H9 (cell line): ENCODE results near the gene LDB1. TPM values are rescaled to one million over a fixed set of nuclear protein-coding genes. Genes with fewer than 3 reads are reported as not detected.

Source experiments
- DNase-seq: peaks from one replicate; pipeline ENCODE4 v3.0.0-alpha.2; 2017
- H2AFZ ChIP-seq: one replicate; pipeline ENCODE4 v1.6.1; 2013; ENCODE audit warnings: mild to moderate bottlenecking, low read length, control low read depth, moderate library complexity
- H2AK5ac ChIP-seq: 2 replicates; pipeline ENCODE4 v1.6.1; 2013; ENCODE audit warnings: low read length, control low read depth, mixed read lengths; ENCODE audit not compliant: insufficient read length
- H2BK120ac ChIP-seq: one replicate; pipeline ENCODE4 v1.6.1; 2013; ENCODE audit warnings: low read depth, mild to moderate bottlenecking, low read length, control low read depth, inconsistent platforms; ENCODE audit not compliant: poor library complexity, severe bottlenecking
- H2BK12ac ChIP-seq: 2 replicates; pipeline ENCODE4 v1.6.1; 2013; ENCODE audit warnings: low read length, control low read depth, mixed read lengths, low read depth; ENCODE audit not compliant: insufficient read length
- H2BK15ac ChIP-seq: 2 replicates; pipeline ENCODE4 v1.6.1; 2013; ENCODE audit warnings: low read depth, low read length, control low read depth
- H2BK20ac ChIP-seq: one replicate; pipeline ENCODE4 v1.6.1; 2013; ENCODE audit warnings: low read depth, mild to moderate bottlenecking, low read length, control low read depth, inconsistent platforms; ENCODE audit not compliant: poor library complexity, severe bottlenecking
- H2BK5ac ChIP-seq: 2 replicates; pipeline ENCODE4 v1.6.1; 2013; ENCODE audit warnings: low read length, control low read depth, mixed read lengths; ENCODE audit not compliant: insufficient read length
- H3K14ac ChIP-seq: 2 replicates; pipeline ENCODE4 v1.6.1; 2013; ENCODE audit warnings: low read length, control low read depth; ENCODE audit not compliant: insufficient read depth
- H3K18ac ChIP-seq: 2 replicates; pipeline ENCODE4 v1.6.1; 2013; ENCODE audit warnings: low read depth, mild to moderate bottlenecking, mixed read lengths, low read length, control low read depth; ENCODE audit not compliant: insufficient read length
- H3K23ac ChIP-seq: 2 replicates; pipeline ENCODE4 v1.6.1; 2013; ENCODE audit warnings: low read length, control low read depth, mixed read lengths, low read depth; ENCODE audit not compliant: insufficient read length
- H3K23me2 ChIP-seq: 2 replicates; pipeline ENCODE4 v1.6.1; 2013; ENCODE audit warnings: low read depth, mild to moderate bottlenecking, mixed read lengths, low read length, control low read depth; ENCODE audit not compliant: insufficient read length, poor library complexity, severe bottlenecking
- H3K27ac ChIP-seq: 2 replicates; pipeline ENCODE4 v1.5.1; 2013; ENCODE audit warnings: low read length, control low read depth, mixed read lengths, low read depth; ENCODE audit not compliant: insufficient read length
- H3K27me3 ChIP-seq: 2 replicates; pipeline ENCODE4 v1.6.1; 2013; ENCODE audit warnings: low read length, control low read depth, inconsistent platforms; ENCODE audit not compliant: insufficient read depth
- H3K4ac ChIP-seq: 2 replicates; pipeline ENCODE4 v1.6.1; 2013; ENCODE audit warnings: low read depth, mild to moderate bottlenecking, control low read depth, inconsistent platforms, low read length, moderate library complexity
- H3K4me1 ChIP-seq: 2 replicates; pipeline ENCODE4 v1.6.1; 2013; ENCODE audit warnings: low read length, control low read depth, inconsistent platforms; ENCODE audit not compliant: insufficient read depth
- H3K4me2 ChIP-seq: 2 replicates; pipeline ENCODE4 v1.6.1; 2013; ENCODE audit warnings: low read length, control low read depth, mixed read lengths; ENCODE audit not compliant: insufficient read length, insufficient read depth
- H3K56ac ChIP-seq: 2 replicates; pipeline ENCODE4 v1.6.1; 2013; ENCODE audit warnings: low read depth, mild to moderate bottlenecking, mixed read lengths, low read length, control low read depth; ENCODE audit not compliant: insufficient read length
- H3K79me1 ChIP-seq: 2 replicates; pipeline ENCODE4 v1.6.1; 2013; ENCODE audit warnings: low read depth, mild to moderate bottlenecking, moderate library complexity, low read length, control low read depth, inconsistent platforms; ENCODE audit not compliant: insufficient read depth, poor library complexity, severe bottlenecking
- H3K79me2 ChIP-seq: 2 replicates; pipeline ENCODE4 v1.6.1; 2013; ENCODE audit warnings: low read length, control low read depth, inconsistent platforms; ENCODE audit not compliant: insufficient read depth
- H3K9ac ChIP-seq: 2 replicates; pipeline ENCODE4 v1.6.1; 2013; ENCODE audit warnings: low read length, control low read depth, mixed read lengths; ENCODE audit not compliant: insufficient read length; ENCODE audit errors: extremely low read depth
- H3K9me3 ChIP-seq: one replicate; pipeline ENCODE4 v1.6.1; 2013; ENCODE audit warnings: low read depth, low read length, inconsistent platforms; ENCODE audit not compliant: control insufficient read depth
- H3T11ph ChIP-seq: one replicate; pipeline ENCODE4 v1.6.1; 2013; ENCODE audit warnings: mild to moderate bottlenecking, low read length, control low read depth, inconsistent platforms
- H4K20me1 ChIP-seq: one replicate; pipeline ENCODE4 v1.6.1; 2013; ENCODE audit not compliant: control insufficient read depth, insufficient read length, insufficient read depth
- H4K5ac ChIP-seq: 2 replicates; pipeline ENCODE4 v1.6.1; 2013; ENCODE audit warnings: low read depth, mild to moderate bottlenecking, mixed read lengths, low read length, control low read depth; ENCODE audit not compliant: insufficient read length
- H4K8ac ChIP-seq: replicated peaks from 2 replicates; pipeline ENCODE4 v1.6.1; 2013; ENCODE audit warnings: low read length, control low read depth, mixed read lengths, low read depth; ENCODE audit not compliant: insufficient read length
- H4K91ac ChIP-seq: 2 replicates; pipeline ENCODE4 v1.6.1; 2013; ENCODE audit warnings: low read depth, mild to moderate bottlenecking, moderate library complexity, mixed read lengths, low read length, control low read depth; ENCODE audit not compliant: insufficient read length
- H3K27ac Mint-ChIP-seq, 3 experiments: 2 replicates in 2 of 3; 3 replicates in 1 of 3; pipeline ENCODE4 v1.8.0; 2020 to 2021; ENCODE audit warnings: mixed read lengths in 3 of 3, mild to moderate bottlenecking in 1 of 3, moderate library complexity in 1 of 3
- H3K27me3 Mint-ChIP-seq: 2 replicates; pipeline ENCODE4 v1.8.0; 2021; ENCODE audit warnings: low read depth, mild to moderate bottlenecking, moderate library complexity, mixed read lengths
- H3K36me3 Mint-ChIP-seq, 3 experiments: 2 replicates in 2 of 3; 3 replicates in 1 of 3; pipeline ENCODE4 v1.8.0; 2020 to 2021; ENCODE audit warnings: low read depth in 3 of 3, mixed read lengths in 3 of 3; ENCODE audit not compliant: insufficient read depth in 1 of 3
- H3K4me1 Mint-ChIP-seq, 2 experiments: 2 replicates each; pipeline ENCODE4 v1.8.0; 2020; ENCODE audit warnings: mixed read lengths in 2 of 2
- H3K4me3 Mint-ChIP-seq, 2 experiments: 2 replicates in 1 of 2; 3 replicates in 1 of 2; pipeline ENCODE4 v1.8.0; 2020 to 2021; ENCODE audit warnings: mild to moderate bottlenecking in 2 of 2, mixed read lengths in 2 of 2, moderate library complexity in 1 of 2
- H3K9me3 Mint-ChIP-seq, 2 experiments: 2 replicates in 1 of 2; 3 replicates in 1 of 2; pipeline ENCODE4 v1.8.0; 2020; ENCODE audit warnings: mild to moderate bottlenecking in 2 of 2, mixed read lengths in 2 of 2, moderate library complexity in 1 of 2
- CTCF ChIP-seq: fragments of 200-600 bp; sonication (generic); conservative IDR thresholded peaks from 3 replicates; pipeline ENCODE4 v1.8.0; 2021; ENCODE audit warnings: antibody characterized with exemption, mild to moderate bottlenecking
- WGBS: extraction: QIAGEN DNeasy Blood & Tissue Kit; methylation state at CpG from one replicate; pipeline ENCODE4 v1.1.7; 2013; ENCODE audit warnings: missing lambda C conversion rate, low lambda C conversion rate, mixed read lengths; ENCODE audit not compliant: insufficient read length; ENCODE audit errors: extremely low coverage; 5-methylcytosine and 5-hydroxymethylcytosine counted together
- total RNA-seq: library from RNA; stranded (reverse); gene quantifications from 2 replicates; pipeline ENCODE4 v1.2.1, GENCODE V29; 2021

LDB1 gene
- total RNA-seq, 1 experiment from 2014 or later = 80.5 TPM

GRCh38 chr10:102159051-102159597 is 39.0 kb upstream of the LDB1 start:
- peaks cover 3% of the 10 kb centered on the region; the same call in 1 of the 2 replicates for H3K27me3 Mint-ChIP-seq
- no peak overlapping the region for H3K4ac ChIP-seq
- no peaks in the 10 kb centered on the region; the same call in 1 of the 2 replicates for H3K4me1 ChIP-seq
- H3K9me3 ChIP-seq = no peaks in the 10 kb centered on the region
- no peak overlapping the region for H4K8ac ChIP-seq
- H3K4me3 Mint-ChIP-seq = no peak overlapping the region
- H3K27ac ChIP-seq = no peak overlapping the region
- DNase-seq = no peak
- H3K56ac ChIP-seq = no peak overlapping the region
- H4K5ac ChIP-seq = no peak overlapping the region
- H3K36me3 Mint-ChIP-seq = peaks cover 77 to 99% (median 90%) of the 10 kb centered on the region in 3 experiments
- H3K23me2 ChIP-seq = no peaks in the 10 kb centered on the region
- H2BK120ac ChIP-seq = no peak overlapping the region
- no peaks in the 10 kb centered on the region for H3K27me3 ChIP-seq
- whole genome bisulfite sequencing = no CpG with 5 or more reads among the region's 5 CpGs
- no peak overlapping the region for H2BK15ac ChIP-seq
- TF ChIP-seq CTCF = no peak
- no peak overlapping the region for H2BK20ac ChIP-seq
- no peak overlapping the region for H3K18ac ChIP-seq
- no peak overlapping the region for H3T11ph ChIP-seq
- no peak overlapping the region for H2AFZ ChIP-seq
- H4K20me1 ChIP-seq = no peaks in the 10 kb centered on the region
- peaks cover 7% of the 10 kb centered on the region for H3K79me1 ChIP-seq
- no peaks in the 10 kb centered on the region; a peak in 1 of 5 replicates for H3K9me3 Mint-ChIP-seq
- H3K23ac ChIP-seq = no peak overlapping the region
- H4K91ac ChIP-seq = no peak overlapping the region
- H3K27ac Mint-ChIP-seq = 0 out of 7 replicates have a peak overlapping the region, but pooled peaks of 1 of the 3 experiments have one; percentile 13
- no peak overlapping the region for H3K14ac ChIP-seq
- peaks cover 15% of the 10 kb centered on the region; the same call in 1 of the 2 replicates for H3K79me2 ChIP-seq
- H2BK12ac ChIP-seq = no peak overlapping the region
- H3K4me1 Mint-ChIP-seq = peaks cover 12 to 21% of the 10 kb centered on the region in 2 experiments
- no peak overlapping the region for H2AK5ac ChIP-seq
- H3K9ac ChIP-seq = no peak overlapping the region
- H3K4me2 ChIP-seq = no peak overlapping the region
- H2BK5ac ChIP-seq = no peak overlapping the region
